Fibroblast of lung (primary cell): ENCODE results near the gene SERPINB7. TPM values are rescaled to one million over a fixed set of nuclear protein-coding genes. Genes with fewer than 3 reads are reported as not detected.

Experiments
- DNase-seq, 2 donors: peaks; one replicate each; pipeline versions ENCODE4 v3.0.0 to v3.0.0-alpha.2; 2010; ENCODE audit warnings: low read depth in 2 of 2
- H2AFZ ChIP-seq: 2 replicates; pipeline ENCODE4 v1.5.1; 2012; ENCODE audit warnings: low read length, control low read depth, inconsistent platforms
- H3K27ac ChIP-seq: 2 replicates; pipeline ENCODE4 v1.5.1; 2011; ENCODE audit warnings: low read length, control low read depth; ENCODE audit not compliant: insufficient read depth
- H3K27me3 ChIP-seq: 2 replicates; pipeline ENCODE4 v1.5.1; 2011; ENCODE audit warnings: mild to moderate bottlenecking, low read length; ENCODE audit not compliant: control insufficient read depth, insufficient read depth
- H3K36me3 ChIP-seq: 2 replicates; pipeline ENCODE4 v1.5.1; 2011; ENCODE audit warnings: low read length; ENCODE audit not compliant: control insufficient read depth, insufficient read depth
- H3K4me1 ChIP-seq: 2 replicates; pipeline ENCODE4 v1.5.1; 2011; ENCODE audit warnings: low read length; ENCODE audit not compliant: control insufficient read depth, insufficient read depth; ENCODE audit errors: extremely low read depth
- H3K4me2 ChIP-seq: 2 replicates; pipeline ENCODE4 v1.5.1; 2011; ENCODE audit warnings: low read length, control low read depth; ENCODE audit not compliant: insufficient read depth; ENCODE audit errors: extremely low read depth
- H3K4me3 ChIP-seq, 4 experiments: fragments of 200-600 bp in 1 of 4; sonication (generic) in 1 of 4; replicated peaks in 1 of 4; 2 replicates each; pipeline ENCODE4 v1.5.1; 2011 to 2016; ENCODE audit warnings: low read length in 4 of 4, low read depth in 3 of 4, mild to moderate bottlenecking in 3 of 4, control low read depth in 2 of 4, inconsistent platforms in 1 of 4, mixed read lengths in 1 of 4; ENCODE audit not compliant: insufficient read depth in 1 of 4; ENCODE audit errors: control extremely low read depth in 1 of 4
- H3K79me2 ChIP-seq: 2 replicates; pipeline ENCODE4 v1.5.1; 2012; ENCODE audit warnings: mild to moderate bottlenecking, low read length, inconsistent platforms; ENCODE audit not compliant: control insufficient read depth, insufficient read depth
- H3K9ac ChIP-seq: 2 replicates; pipeline ENCODE4 v1.5.1; 2011; ENCODE audit warnings: mild to moderate bottlenecking, low read length, control low read depth; ENCODE audit not compliant: insufficient read depth
- H3K9me3 ChIP-seq: 2 replicates; pipeline ENCODE4 v1.5.1; 2012; ENCODE audit warnings: low read depth, low read length; ENCODE audit not compliant: control insufficient read depth, insufficient read depth
- H4K20me1 ChIP-seq: 2 replicates; pipeline ENCODE4 v1.5.1; 2011; ENCODE audit warnings: low read length; ENCODE audit not compliant: control insufficient read depth, insufficient read depth; ENCODE audit errors: extremely low read depth
- CTCF ChIP-seq, 2 donors: IDR thresholded peaks in 1 of 2; conservative IDR thresholded peaks in 1 of 2; 1 replicate in 1 of 2; 2 replicates in 1 of 2; pipeline ENCODE4 v1.5.1; 2011 to 2012; ENCODE audit warnings: low read length in 2 of 2, control low read depth in 1 of 2, inconsistent platforms in 1 of 2, low read depth in 1 of 2, mild to moderate bottlenecking in 1 of 2
- EZH2 ChIP-seq: IDR thresholded peaks from 2 replicates; pipeline ENCODE4 v1.5.1; 2012; ENCODE audit warnings: low read length, control low read depth, mild to moderate bottlenecking; ENCODE audit errors: missing control alignments
- polyA plus RNA-seq, 2 donors: library from polyadenylated mRNA; depleted of rRNA in 1 of 2; stranded (reverse) in 1 of 2; unstranded in 1 of 2; fragments of >200 nt; gene quantifications; 2 replicates each; pipeline ENCODE4 v1.2.1, GENCODE V29; 2011 to 2012; ENCODE audit warnings: missing spikeins in 1 of 2
- total RNA-seq: library from RNA; depleted of rRNA; stranded (reverse); fragments of >200 nt; gene quantifications from 2 replicates; pipeline ENCODE4 v1.2.1, GENCODE V29; 2014

The SERPINB7 gene
- total and polyA plus RNA-seq, 2 donors (not counting 1 experiment from before 2014, with no cell fraction given), result 3.0 to 6.7 TPM

GRCh38 chr18:63731215-63731614, 44.0 kb upstream of the SERPINB7 start:
- Histone ChIP-seq H3K79me2 (no peaks in the 10 kb centered on the region), H3K9ac (no peak overlapping the region), H4K20me1 (no peaks in the 10 kb centered on the region), H3K36me3 (no peaks in the 10 kb centered on the region), H3K4me2 (no peak overlapping the region), H3K9me3 (no peaks in the 10 kb centered on the region), H3K27ac (no peak overlapping the region), H3K4me1 (no peaks in the 10 kb centered on the region), H3K27me3 (no peaks in the 10 kb centered on the region), H3K4me3 (no peak overlapping the region), H2AFZ (no peak overlapping the region)
- no peak for TF ChIP-seq EZH2
- no peak for TF ChIP-seq CTCF (conservative IDR thresholded peaks at IDR 0.05 in 1 of 2, IDR thresholded peaks at IDR 0.05 in 1 of 2; ENCODE audit: low read depth in 1 of 2, low read length in 2 of 2)
- no peak for DNase-seq

- Histone ChIP-seq H3K9ac (no peak overlapping the region), H3K36me3 (no peaks in the 10 kb centered on the region), H2AFZ (no peak overlapping the region), H3K4me1 (no peaks in the 10 kb centered on the region), H3K9me3 (no peaks in the 10 kb centered on the region), H3K27me3 (no peaks in the 10 kb centered on the region), H3K4me3 (no peak overlapping the region), H3K27ac (no peak overlapping the region), H4K20me1 (no peaks in the 10 kb centered on the region), H3K79me2 (no peaks in the 10 kb centered on the region), H3K4me2 (no peak overlapping the region)
- TF ChIP-seq EZH2 (no peak), CTCF (conservative IDR thresholded peaks at IDR 0.05 in 1 of 2, IDR thresholded peaks at IDR 0.05 in 1 of 2; ENCODE audit: low read depth in 1 of 2, low read length in 2 of 2) (no peak)
- peak in 1 of 2 donors; percentile 9 for DNase-seq
Observed at GRCh38 chr18:63736876-63737275, 38.3 kb upstream of the SERPINB7 start.

- no peaks in the 10 kb centered on the region for H3K79me2 ChIP-seq
- TF ChIP-seq CTCF (conservative IDR thresholded peaks at IDR 0.05 in 1 of 2, IDR thresholded peaks at IDR 0.05 in 1 of 2; ENCODE audit: low read depth in 1 of 2, low read length in 2 of 2) (peak; percentile 33 to 44), EZH2 (no peak)
- no peak overlapping the region for H3K9ac ChIP-seq
- no peak overlapping the region for H3K4me2 ChIP-seq
- no peaks in the 10 kb centered on the region for H3K36me3 ChIP-seq
- H3K4me1 ChIP-seq, result no peaks in the 10 kb centered on the region
- H2AFZ ChIP-seq, result no peak overlapping the region
- H3K9me3 ChIP-seq, result no peaks in the 10 kb centered on the region
- no peak overlapping the region for H3K27ac ChIP-seq
- H4K20me1 ChIP-seq, result no peaks in the 10 kb centered on the region
- no peak overlapping the region for H3K4me3 ChIP-seq
- no peaks in the 10 kb centered on the region for H3K27me3 ChIP-seq
- DNase-seq, result peak in 1 of 2 donors; percentile 30
Observed at GRCh38 chr18:63741769-63742168, 33.4 kb upstream of the SERPINB7 start.
